ENCODE measurements around the gene PTGES3. TPM values are rescaled to one million over a fixed set of nuclear protein-coding genes. Genes with fewer than 3 reads are reported as not detected.
A peak's percentile ranks its signal among the peaks of the same experiment; 100 is the strongest.

The PTGES3 gene
- total and polyA plus RNA-seq, 11 donors, result 48.0 to 125 (median 103) TPM

DNA sequence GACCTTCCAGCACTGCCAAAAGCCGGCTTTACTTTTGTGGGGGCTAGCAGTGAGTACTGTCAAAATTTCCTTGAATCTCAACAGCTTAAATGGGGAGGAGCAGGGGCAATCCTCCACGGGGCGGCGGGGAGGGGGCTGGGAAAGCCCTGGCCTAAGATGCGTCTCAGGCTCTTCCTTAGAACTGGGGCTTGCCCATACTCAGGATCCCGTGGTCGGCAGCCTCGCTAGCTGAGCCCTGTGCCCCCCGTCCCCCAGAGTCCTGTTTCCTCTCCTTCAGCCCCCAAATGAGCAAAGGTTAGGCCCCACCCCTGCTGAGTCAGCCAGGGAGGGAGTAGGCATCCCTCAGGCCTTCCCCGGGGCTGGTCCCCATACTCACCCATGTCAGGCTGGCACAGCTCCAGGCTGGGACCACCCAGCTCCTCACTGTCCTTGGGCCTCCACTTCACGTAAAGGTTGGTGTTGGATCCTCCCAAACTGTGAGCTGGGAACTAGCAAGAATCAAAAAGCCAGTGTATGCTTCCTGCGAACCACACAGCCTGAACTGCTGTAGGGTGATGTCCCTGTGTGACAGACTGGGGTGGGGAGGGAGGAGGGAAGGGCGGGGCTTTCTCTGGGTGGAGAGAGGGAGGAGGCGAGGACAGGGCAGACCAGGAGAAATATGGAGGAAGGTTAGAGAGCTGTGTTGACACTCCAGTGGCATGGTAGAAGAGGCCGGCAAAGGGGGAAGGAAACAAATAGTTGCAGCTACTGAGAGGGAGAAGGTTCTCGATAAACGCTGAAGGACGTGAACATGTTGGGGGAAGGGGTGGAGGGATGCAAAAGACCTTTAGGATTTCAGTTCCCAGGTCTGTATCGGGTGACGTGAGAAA is 52.0 kb downstream of the PTGES3 start:
- 1 to 4% (median 1%) methylated on average over 12 to 20 of the region's 20 CpGs for WGBS, 4 donors
- peaks cover 0 to 40% (median 37%) of the 10 kb centered on the region in 9 donors for H3K36me3 ChIP-seq
- DNase-seq (peak; percentile 86 to 94 (median 92)), ATAC-seq (peak; percentile 83 to 87 (median 84))
- peak overlapping the region; percentile 60 to 87 (median 83) for H3K4me3 ChIP-seq
- H3K4me1 ChIP-seq, result peaks cover 13 to 83% (median 54%) of the 10 kb centered on the region in 12 donors
- no peaks in the 10 kb centered on the region for H3K27me3 ChIP-seq
- intact Hi-C loops (cut with DNase I), result loop anchor here in 5 of 10 donors (1.0 to 10.0 kb wide), 6 partner anchors 34 to 123 kb away; partner anchors contain the start of gene RBMS2 (in 4 of the 5)
- no peaks in the 10 kb centered on the region for H3K9me3 ChIP-seq
- peak; percentile 45 to 65 for TF ChIP-seq POLR2A (IDR thresholded peaks at IDR 0.05)
- TF ChIP-seq, protein P1, sequence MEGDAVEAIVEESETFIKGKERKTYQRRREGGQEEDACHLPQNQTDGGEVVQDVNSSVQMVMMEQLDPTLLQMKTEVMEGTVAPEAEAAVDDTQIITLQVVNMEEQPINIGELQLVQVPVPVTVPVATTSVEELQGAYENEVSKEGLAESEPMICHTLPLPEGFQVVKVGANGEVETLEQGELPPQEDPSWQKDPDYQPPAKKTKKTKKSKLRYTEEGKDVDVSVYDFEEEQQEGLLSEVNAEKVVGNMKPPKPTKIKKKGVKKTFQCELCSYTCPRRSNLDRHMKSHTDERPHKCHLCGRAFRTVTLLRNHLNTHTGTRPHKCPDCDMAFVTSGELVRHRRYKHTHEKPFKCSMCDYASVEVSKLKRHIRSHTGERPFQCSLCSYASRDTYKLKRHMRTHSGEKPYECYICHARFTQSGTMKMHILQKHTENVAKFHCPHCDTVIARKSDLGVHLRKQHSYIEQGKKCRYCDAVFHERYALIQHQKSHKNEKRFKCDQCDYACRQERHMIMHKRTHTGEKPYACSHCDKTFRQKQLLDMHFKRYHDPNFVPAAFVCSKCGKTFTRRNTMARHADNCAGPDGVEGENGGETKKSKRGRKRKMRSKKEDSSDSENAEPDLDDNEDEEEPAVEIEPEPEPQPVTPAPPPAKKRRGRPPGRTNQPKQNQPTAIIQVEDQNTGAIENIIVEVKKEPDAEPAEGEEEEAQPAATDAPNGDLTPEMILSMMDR (IDR thresholded peaks at IDR 0.05), result no peak
- peak overlapping the region; percentile 83 to 98 (median 96) for H3K27ac ChIP-seq

DNA sequence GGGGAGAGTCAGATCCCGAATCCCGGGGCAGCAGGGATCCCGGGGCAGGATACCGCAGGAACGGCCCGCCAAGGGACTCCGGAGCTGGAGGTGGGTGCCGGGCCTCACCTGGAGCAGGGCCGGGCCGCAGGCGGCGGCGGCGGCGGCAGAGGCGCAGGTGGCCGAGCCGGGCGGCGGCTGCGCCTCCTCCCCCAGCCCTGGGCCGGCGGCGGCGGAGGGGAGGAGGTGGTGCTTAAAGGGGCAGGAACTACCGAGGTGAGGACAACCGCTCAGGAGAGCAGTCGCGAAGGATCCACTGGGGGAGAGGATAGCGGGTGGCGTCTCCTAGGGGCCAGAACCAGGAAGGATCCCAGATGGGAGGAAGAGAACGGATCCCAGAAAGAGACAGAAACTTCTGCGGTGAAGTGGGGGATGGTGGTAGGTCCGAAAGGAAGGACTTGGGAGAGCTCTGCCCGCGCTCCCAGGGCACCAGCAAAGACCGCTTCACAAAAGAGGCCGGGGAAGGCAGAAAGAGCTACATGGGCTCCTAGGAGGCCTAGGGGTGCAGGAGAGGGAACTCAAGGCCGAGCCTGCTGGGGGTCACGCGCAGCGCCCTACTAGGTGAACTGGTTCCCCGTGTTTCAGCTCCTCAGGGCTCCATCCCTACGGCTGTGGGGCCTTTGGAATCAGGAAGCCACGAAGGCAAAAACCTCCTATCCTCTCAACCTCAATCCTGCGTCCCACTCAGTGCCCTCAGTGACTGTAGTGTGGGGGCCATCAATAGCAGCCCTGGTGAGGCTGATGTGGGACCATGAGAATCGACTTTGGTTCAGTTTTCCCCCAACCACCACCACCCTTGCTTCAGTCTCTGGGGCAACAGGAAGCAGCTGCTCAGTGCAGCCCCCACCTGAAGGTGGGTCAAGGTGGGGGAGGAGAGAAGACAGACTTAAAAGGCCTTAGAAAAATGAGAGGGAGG is 53.0 kb downstream of the PTGES3 start:
- Histone ChIP-seq H3K4me3 (peak overlapping the region; percentile 60 to 87 (median 83)), H3K27me3 (no peaks in the 10 kb centered on the region), H3K9me3 (no peaks in the 10 kb centered on the region), H3K36me3 (peaks cover 0 to 31% (median 27%) of the 10 kb centered on the region in 9 donors), H3K27ac (peak overlapping the region; percentile 83 to 98 (median 96)), H3K4me1 (peaks cover 18 to 82% (median 55%) of the 10 kb centered on the region in 12 donors)
- peak; percentile 8 to 40 (median 36) for ATAC-seq
- intact Hi-C loops (cut with DNase I), result loop anchor here in 9 of 10 donors (5.0 to 10.0 kb wide), 6 partner anchors 33 to 123 kb away; partner anchors contain the start of gene RBMS2 (in 4 of the 9)
- 1 to 3% (median 1%) methylated on average over 28 to 47 of the region's 47 CpGs for WGBS, 4 donors
- TF ChIP-seq, protein P1 (IDR thresholded peaks at IDR 0.05), result peak in 10 of 12 donors; percentile 25 to 58 (median 39)
- peak; percentile 22 to 60 for TF ChIP-seq POLR2A (IDR thresholded peaks at IDR 0.05)
- DNase-seq, result peak; percentile 77 to 86 (median 80)

DNA sequence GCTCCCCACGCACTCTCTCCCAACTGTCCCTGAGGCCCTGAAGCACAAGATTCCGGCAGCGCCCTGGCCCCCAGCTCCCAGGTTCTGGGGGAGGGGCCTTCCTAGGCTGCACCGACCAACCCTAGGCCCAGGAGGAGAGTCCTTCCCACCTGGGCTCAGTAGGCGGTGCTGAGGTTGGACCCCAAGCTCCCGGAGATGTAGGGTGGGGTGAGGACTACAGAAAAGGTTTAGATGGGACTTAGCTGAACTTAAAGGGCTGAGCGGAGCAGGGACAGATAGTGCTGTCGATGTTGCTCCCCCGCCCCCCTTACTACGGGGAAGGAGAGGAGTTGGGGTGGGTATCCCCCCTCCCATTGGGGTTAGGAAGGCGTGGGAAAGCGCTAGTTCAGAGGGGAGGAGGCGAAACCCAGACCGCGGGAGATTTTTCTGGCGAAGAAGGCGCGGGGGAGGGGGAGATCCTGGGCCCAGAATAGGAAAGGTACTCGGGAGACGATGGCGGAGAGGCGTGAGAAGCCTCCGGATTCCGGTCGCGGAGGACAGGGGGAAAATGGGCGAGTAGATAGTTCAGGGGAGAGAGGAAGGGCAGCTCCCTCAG is 53.7 kb downstream of the PTGES3 start:
- Histone ChIP-seq H3K36me3 (peaks cover 0 to 23% (median 20%) of the 10 kb centered on the region in 9 donors), H3K4me1 (peaks cover 18 to 76% (median 53%) of the 10 kb centered on the region in 12 donors), H3K4me3 (peak overlapping the region; percentile 60 to 87 (median 83)), H3K9me3 (no peaks in the 10 kb centered on the region), H3K27ac (peak overlapping the region; percentile 83 to 98 (median 96)), H3K27me3 (no peaks in the 10 kb centered on the region)
- intact Hi-C loops (cut with DNase I), result loop anchor here in 6 of 10 donors (5.0 to 10.0 kb wide), 5 partner anchors 37 to 122 kb away; partner anchors contain the start of gene RBMS2 (in 1 of the 6)
- 1 to 2% (median 1%) methylated on average over 26 to 27 of the region's 27 CpGs for WGBS, 4 donors
- DNase-seq, result peak in 4 of 5 donors; percentile 30 to 65 (median 47)
- no peak for TF ChIP-seq POLR2A (IDR thresholded peaks at IDR 0.05)
- TF ChIP-seq, protein P1 (IDR thresholded peaks at IDR 0.05), result no peak
- no peak for ATAC-seq
